Thyroid gland (tissue), 4 donors: ENCODE data around the gene COL25A1. TPM values are rescaled to one million over a fixed set of nuclear protein-coding genes. Genes with fewer than 3 reads are reported as not detected.

Experiments
- DNase-seq, 2 donors: peaks; one replicate each; pipeline ENCODE4 v3.0.0-alpha.2; 2019
- H3K27ac ChIP-seq, 3 donors: fragments of 200-600 bp; sonication (generic); 1 replicate in 2 of 3; 2 replicates in 1 of 3; pipeline ENCODE4 v1.5.1; 2016 to 2019; ENCODE audit warnings: mild to moderate bottlenecking in 1 of 3, moderate library complexity in 1 of 3
- H3K27me3 ChIP-seq: fragments of 200-600 bp; sonication (generic); one replicate; pipeline ENCODE4 v1.5.1; 2019
- H3K36me3 ChIP-seq, 2 donors: fragments of 200-600 bp; sonication (generic); one replicate each; pipeline ENCODE4 v1.5.1; 2016 to 2019
- H3K4me1 ChIP-seq, 2 donors: fragments of 200-600 bp; sonication (generic); one replicate each; pipeline ENCODE4 v1.5.1; 2017 to 2019
- H3K4me3 ChIP-seq, 3 donors: fragments of 200-600 bp; sonication (generic); replicated peaks in 1 of 3; 1 replicate in 2 of 3; 2 replicates in 1 of 3; pipeline ENCODE4 v1.5.1; 2016; ENCODE audit warnings: mild to moderate bottlenecking in 1 of 3
- H3K9me3 ChIP-seq: fragments of 200-600 bp; sonication (generic); one replicate; pipeline ENCODE4 v1.5.1; 2017
- POLR2A ChIP-seq, 2 donors: fragments of 450-650 bp; IDR thresholded peaks; one replicate each; pipeline ENCODE4 v1.6.1; 2017; ENCODE audit warnings: antibody characterized with exemption in 2 of 2, mild to moderate bottlenecking in 2 of 2, moderate library complexity in 1 of 2
- WGBS, 2 donors: methylation state at CpG; one replicate each; pipeline ENCODE4 v1.1.5; 2017; 5-methylcytosine and 5-hydroxymethylcytosine counted together
- intact Hi-C: fragments of 100-400 bp; cut with DNase I; formaldehyde crosslinking; loops from one replicate; pipeline ENCODE4 v1.15.1; 2023
- total RNA-seq, 4 donors: library from RNA; depleted of rRNA; stranded (reverse); fragments of >200 nt; gene quantifications; one replicate each; pipeline ENCODE4 v1.2.3, GENCODE V29; 2016
- TF ChIP-seq, protein P1 (sequence below), 6 experiments: fragments of 200-600 bp in 3 of 6; fragments of 450-650 bp in 3 of 6; sonication (generic) in 3 of 6; IDR thresholded peaks; one replicate each; pipeline ENCODE4 v1.5.1; 2016 to 2019; ENCODE audit warnings: antibody characterized with exemption in 6 of 6, mild to moderate bottlenecking in 2 of 6, inconsistent platforms in 1 of 6, moderate library complexity in 1 of 6

The COL25A1 gene
- total RNA-seq, 4 donors from 2014 or later = 5.5 to 21.0 (median 7.1) TPM

DNA sequence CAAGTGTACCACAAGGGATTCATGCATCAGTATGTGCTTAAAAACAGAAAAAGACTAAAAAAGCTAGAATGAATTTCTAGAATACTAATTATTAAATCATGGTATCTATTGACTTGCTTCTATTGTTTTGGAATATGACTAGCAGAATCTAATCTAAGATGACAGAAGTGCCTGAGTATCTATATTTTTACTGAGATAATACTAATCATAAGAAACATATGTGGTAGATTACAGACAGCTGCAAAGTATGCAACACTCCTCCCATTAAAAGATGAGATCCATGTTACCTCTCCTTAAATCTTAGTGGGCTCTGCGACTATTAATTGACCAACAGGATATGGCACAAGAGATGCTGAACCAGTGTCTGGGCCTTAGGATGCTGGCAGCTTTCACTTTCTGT is 89.4 kb downstream of the COL25A1 start:
- Histone ChIP-seq H3K27me3 (no peaks in the 10 kb centered on the region), H3K4me3 (no peak overlapping the region), H3K36me3 (no peaks in the 10 kb centered on the region), H3K9me3 (no peaks in the 10 kb centered on the region), H3K4me1 (no peaks in the 10 kb centered on the region), H3K27ac (no peak overlapping the region)
- no peak for DNase-seq
- 95 to 100% methylated on average over 1 of the region's 1 CpG for WGBS, 2 donors
- intact Hi-C loops = no loop called here
- TF ChIP-seq, protein P1, sequence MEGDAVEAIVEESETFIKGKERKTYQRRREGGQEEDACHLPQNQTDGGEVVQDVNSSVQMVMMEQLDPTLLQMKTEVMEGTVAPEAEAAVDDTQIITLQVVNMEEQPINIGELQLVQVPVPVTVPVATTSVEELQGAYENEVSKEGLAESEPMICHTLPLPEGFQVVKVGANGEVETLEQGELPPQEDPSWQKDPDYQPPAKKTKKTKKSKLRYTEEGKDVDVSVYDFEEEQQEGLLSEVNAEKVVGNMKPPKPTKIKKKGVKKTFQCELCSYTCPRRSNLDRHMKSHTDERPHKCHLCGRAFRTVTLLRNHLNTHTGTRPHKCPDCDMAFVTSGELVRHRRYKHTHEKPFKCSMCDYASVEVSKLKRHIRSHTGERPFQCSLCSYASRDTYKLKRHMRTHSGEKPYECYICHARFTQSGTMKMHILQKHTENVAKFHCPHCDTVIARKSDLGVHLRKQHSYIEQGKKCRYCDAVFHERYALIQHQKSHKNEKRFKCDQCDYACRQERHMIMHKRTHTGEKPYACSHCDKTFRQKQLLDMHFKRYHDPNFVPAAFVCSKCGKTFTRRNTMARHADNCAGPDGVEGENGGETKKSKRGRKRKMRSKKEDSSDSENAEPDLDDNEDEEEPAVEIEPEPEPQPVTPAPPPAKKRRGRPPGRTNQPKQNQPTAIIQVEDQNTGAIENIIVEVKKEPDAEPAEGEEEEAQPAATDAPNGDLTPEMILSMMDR (IDR thresholded peaks at IDR 0.05) = no peak
- TF ChIP-seq POLR2A (IDR thresholded peaks at IDR 0.05) = no peak

DNA sequence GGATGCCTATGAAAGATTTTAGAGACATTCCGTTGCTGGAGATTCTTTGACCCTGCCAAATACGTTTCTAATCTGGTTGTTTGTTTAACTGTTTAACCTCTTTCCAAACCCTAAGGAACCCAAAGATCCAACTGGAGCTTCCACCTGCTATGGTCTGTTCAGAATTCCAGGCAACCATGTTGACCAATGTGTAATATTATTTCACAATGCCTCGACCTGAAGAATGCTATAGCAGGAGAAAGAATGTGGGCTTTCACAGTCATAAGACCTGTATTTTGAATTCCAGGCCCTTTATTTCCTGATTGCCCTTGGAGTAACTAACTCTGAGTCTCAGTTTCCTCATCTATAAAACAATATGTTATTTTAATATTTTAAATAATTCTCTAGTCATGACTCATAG is 90.8 kb downstream of the COL25A1 start:
- Histone ChIP-seq H3K27me3 (no peaks in the 10 kb centered on the region), H3K4me1 (no peaks in the 10 kb centered on the region), H3K9me3 (no peaks in the 10 kb centered on the region), H3K36me3 (no peaks in the 10 kb centered on the region), H3K4me3 (no peak overlapping the region), H3K27ac (no peak overlapping the region)
- TF ChIP-seq, protein P1 (IDR thresholded peaks at IDR 0.05) = no peak
- no peak for TF ChIP-seq POLR2A (IDR thresholded peaks at IDR 0.05)
- intact Hi-C loops = no loop called here
- WGBS, 2 donors = 44 to 81% methylated on average over 3 of the region's 3 CpGs
- DNase-seq = no peak

GRCh38 chr4:109209647-109210046 is 92.8 kb downstream of the COL25A1 start:
- no peaks in the 10 kb centered on the region for H3K9me3 ChIP-seq
- no peak overlapping the region for H3K27ac ChIP-seq
- intact Hi-C loops = no loop called here
- H3K36me3 ChIP-seq = no peaks in the 10 kb centered on the region
- TF ChIP-seq, protein P1 (IDR thresholded peaks at IDR 0.05) = no peak
- TF ChIP-seq POLR2A (IDR thresholded peaks at IDR 0.05) = no peak
- DNase-seq = no peak
- H3K4me1 ChIP-seq = no peaks in the 10 kb centered on the region
- H3K27me3 ChIP-seq = no peaks in the 10 kb centered on the region
- WGBS, 2 donors = 76 to 93% methylated on average over 6 of the region's 6 CpGs
- H3K4me3 ChIP-seq = no peak overlapping the region

GRCh38 chr4:109207898-109208297 is 94.6 kb downstream of the COL25A1 start:
- H3K4me1 ChIP-seq = no peaks in the 10 kb centered on the region
- 93 to 99% methylated on average over 4 of the region's 4 CpGs for WGBS, 2 donors
- TF ChIP-seq POLR2A (IDR thresholded peaks at IDR 0.05) = no peak
- TF ChIP-seq, protein P1 (IDR thresholded peaks at IDR 0.05) = no peak

DNA sequence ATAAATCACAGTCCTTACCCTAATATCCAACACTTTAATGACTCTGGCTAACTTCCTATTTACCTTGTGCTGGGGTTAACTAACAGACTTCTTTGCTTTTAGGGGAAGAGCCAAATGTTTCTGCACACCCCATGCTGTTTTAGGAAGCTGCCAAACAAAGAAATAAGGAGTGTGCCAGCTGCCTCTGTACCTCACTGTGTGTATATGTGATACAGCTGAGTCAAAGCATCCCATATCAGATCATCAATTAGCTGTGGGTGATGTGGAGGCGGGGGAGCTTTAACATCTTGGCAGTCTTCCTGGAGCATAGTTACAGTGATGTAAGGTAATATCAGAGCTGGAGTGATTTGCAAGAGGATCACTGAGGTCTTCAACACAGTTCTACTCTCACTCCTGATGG is 95.4 kb downstream of the COL25A1 start:
- Histone ChIP-seq H3K27me3 (no peaks in the 10 kb centered on the region), H3K9me3 (no peaks in the 10 kb centered on the region), H3K4me3 (no peak overlapping the region), H3K27ac (no peak overlapping the region), H3K4me1 (no peaks in the 10 kb centered on the region), H3K36me3 (no peaks in the 10 kb centered on the region)
- intact Hi-C loops = no loop called here
- TF ChIP-seq, protein P1 (IDR thresholded peaks at IDR 0.05) = no peak
- no peak for TF ChIP-seq POLR2A (IDR thresholded peaks at IDR 0.05)
- WGBS, 2 donors = 91 to 100% methylated on average over 1 of the region's 1 CpG
- no peak for DNase-seq

More at GRCh38 chr4:109207898-109208297, 94.6 kb downstream of the COL25A1 start:
- no peak overlapping the region for H3K4me3 ChIP-seq
- no peak for DNase-seq
- H3K9me3 ChIP-seq = no peaks in the 10 kb centered on the region
- no peaks in the 10 kb centered on the region for H3K27me3 ChIP-seq
- no peak overlapping the region for H3K27ac ChIP-seq
- intact Hi-C loops = no loop called here
- no peaks in the 10 kb centered on the region for H3K36me3 ChIP-seq
